ENCODE results near the gene SPATA13. TPM values are rescaled to one million over a fixed set of nuclear protein-coding genes. Genes with fewer than 3 reads are reported as not detected.

SPATA13 gene
- total RNA-seq, 6 experiments from 2014 or later, result 7.0 to 9.2 (median 8.4) TPM

DNA sequence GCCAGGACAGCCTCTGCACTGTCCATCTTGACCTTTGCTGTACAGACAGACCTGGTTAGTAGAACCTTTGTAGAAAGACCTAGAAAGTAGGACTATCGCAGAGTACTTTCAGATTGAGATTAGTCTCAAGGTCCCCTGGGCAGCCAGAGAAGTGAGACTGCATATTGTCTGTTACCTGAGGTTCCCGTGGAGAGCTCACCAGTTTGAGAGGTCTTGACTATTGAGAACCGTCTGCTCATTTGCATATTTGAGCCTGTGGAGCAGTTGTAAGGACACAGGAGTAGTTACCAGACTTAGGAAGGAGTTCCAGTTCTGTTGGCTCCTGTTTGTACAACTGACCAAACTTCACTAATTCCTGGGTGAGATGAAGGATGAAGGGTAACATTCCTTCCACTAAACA lies 66.2 kb downstream of the SPATA13 start:
- Mint-ChIP-seq H3K4me3 (no peak overlapping the region), H3K36me3 (ENCODE audit: low read depth) (no peaks in the 10 kb centered on the region), H3K9me3 (no peaks in the 10 kb centered on the region), H3K27me3 (ENCODE audit: insufficient read depth) (no peaks in the 10 kb centered on the region), H3K4me1 (ENCODE audit: low read depth) (peaks cover 5% of the 10 kb centered on the region; the same call in 1 of the 2 replicates), H3K27ac (no peak overlapping the region)
- no peak for DNase-seq
- TF ChIP-seq, protein P1, sequence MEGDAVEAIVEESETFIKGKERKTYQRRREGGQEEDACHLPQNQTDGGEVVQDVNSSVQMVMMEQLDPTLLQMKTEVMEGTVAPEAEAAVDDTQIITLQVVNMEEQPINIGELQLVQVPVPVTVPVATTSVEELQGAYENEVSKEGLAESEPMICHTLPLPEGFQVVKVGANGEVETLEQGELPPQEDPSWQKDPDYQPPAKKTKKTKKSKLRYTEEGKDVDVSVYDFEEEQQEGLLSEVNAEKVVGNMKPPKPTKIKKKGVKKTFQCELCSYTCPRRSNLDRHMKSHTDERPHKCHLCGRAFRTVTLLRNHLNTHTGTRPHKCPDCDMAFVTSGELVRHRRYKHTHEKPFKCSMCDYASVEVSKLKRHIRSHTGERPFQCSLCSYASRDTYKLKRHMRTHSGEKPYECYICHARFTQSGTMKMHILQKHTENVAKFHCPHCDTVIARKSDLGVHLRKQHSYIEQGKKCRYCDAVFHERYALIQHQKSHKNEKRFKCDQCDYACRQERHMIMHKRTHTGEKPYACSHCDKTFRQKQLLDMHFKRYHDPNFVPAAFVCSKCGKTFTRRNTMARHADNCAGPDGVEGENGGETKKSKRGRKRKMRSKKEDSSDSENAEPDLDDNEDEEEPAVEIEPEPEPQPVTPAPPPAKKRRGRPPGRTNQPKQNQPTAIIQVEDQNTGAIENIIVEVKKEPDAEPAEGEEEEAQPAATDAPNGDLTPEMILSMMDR (IDR thresholded peaks at IDR 0.05), result no peak

DNA sequence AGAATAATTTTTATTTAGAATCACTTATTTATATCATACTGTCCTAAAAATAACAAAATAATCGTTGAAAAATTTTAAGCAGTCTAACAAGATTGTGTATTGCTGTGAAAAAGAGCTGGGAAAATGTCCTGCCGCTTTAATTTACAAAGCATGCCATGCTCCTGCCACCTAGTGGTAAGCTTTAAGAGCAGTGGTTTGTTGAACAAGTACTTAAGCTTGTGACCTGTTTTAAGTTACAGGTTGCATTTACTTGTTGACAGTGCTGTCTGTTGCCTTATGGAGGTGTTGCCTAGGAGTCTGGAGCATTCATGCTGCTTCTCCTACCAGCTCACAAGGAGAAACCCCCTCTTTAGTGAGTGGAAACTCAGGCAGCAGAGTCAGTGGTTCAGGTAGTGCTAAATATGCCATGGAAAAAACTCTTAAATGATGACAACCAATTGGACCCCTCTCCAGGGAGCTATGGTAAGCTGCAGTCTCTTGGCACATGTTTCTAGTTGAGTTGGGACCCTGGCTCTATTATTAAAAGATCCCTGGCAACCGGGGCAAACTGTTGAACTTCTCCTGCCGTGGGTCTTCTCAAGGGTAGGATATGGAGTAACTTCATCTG lies 68.4 kb downstream of the SPATA13 start:
- no peak overlapping the region for H3K27ac Mint-ChIP-seq
- H3K36me3 Mint-ChIP-seq (ENCODE audit: low read depth), result no peaks in the 10 kb centered on the region
- DNase-seq, result peak; percentile 66

DNA sequence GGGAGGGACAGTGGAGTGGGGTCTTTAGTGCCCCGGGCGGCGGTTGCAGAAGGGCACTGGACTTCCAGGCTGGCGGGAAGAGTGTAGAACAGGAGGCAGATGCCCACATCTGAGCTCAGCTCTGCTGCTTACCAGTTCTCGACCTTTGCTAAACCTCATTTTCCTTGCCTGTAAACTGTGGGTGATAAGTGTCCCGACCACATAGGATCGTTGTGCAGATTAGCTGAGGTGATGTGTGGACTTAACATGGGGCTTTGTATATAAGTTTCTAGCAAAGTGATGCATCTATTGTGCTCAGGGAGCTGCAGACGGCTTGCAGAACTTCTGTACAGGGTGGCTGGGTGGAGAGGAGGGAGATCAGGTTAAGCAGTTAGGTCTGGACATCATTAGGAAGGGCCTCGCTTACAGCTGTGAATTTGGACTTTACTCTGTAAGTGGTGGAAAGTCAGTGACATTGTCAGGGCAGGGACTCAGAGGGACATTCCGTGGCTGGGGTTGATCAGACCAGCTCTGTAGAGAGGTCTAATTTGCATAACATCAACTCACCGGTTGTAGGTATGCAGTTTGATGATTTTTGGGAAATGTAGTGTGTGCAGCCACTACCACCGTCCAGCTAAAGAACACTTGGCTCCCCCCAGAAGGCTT lies 70.0 kb downstream of the SPATA13 start:
- H3K4me1 Mint-ChIP-seq (ENCODE audit: low read depth), result peaks cover 31% of the 10 kb centered on the region
- no peak overlapping the region for H3K27ac Mint-ChIP-seq
- no peak overlapping the region for H3K4me3 Mint-ChIP-seq
- H3K27me3 Mint-ChIP-seq (ENCODE audit: insufficient read depth), result peaks cover 4% of the 10 kb centered on the region; the same call in 1 of the 2 replicates
- DNase-seq, result no peak
- no peaks in the 10 kb centered on the region for H3K9me3 Mint-ChIP-seq
- H3K36me3 Mint-ChIP-seq (ENCODE audit: low read depth), result no peaks in the 10 kb centered on the region
- TF ChIP-seq, protein P1 (IDR thresholded peaks at IDR 0.05), result no peak

More for the DNA sequence above, 68.4 kb downstream of the SPATA13 start:
- H3K4me3 Mint-ChIP-seq, result no peak overlapping the region
- H3K27me3 Mint-ChIP-seq (ENCODE audit: insufficient read depth), result no peaks in the 10 kb centered on the region
- TF ChIP-seq, protein P1 (IDR thresholded peaks at IDR 0.05), result peak; percentile 95
- peaks cover 24% of the 10 kb centered on the region for H3K4me1 Mint-ChIP-seq (ENCODE audit: low read depth)
- no peaks in the 10 kb centered on the region for H3K9me3 Mint-ChIP-seq

DNA sequence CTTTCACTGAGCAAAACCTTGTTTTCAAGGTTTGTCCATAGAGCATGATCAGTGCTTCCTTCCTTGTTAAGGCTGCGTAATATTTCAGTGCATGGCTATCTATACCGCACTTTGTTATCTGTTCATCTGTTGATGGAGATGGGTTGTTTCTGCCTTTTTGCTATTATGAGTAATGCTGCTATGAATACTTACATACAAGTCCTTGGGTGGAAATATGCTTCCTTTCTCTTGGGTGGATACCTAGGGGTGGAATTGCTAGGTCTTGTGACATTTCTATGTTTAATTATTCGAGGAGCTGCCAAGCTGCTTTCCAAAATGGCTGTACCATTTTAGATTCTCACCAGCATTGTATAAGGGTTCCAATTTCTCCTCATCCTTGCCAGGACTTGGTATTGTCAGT lies 70.9 kb downstream of the SPATA13 start:
- Mint-ChIP-seq H3K27ac (no peak overlapping the region), H3K4me3 (no peak overlapping the region), H3K4me1 (ENCODE audit: low read depth) (peaks cover 31% of the 10 kb centered on the region), H3K9me3 (no peaks in the 10 kb centered on the region), H3K27me3 (ENCODE audit: insufficient read depth) (peaks cover 4% of the 10 kb centered on the region; the same call in 1 of the 2 replicates), H3K36me3 (ENCODE audit: low read depth) (no peaks in the 10 kb centered on the region)
- TF ChIP-seq, protein P1 (IDR thresholded peaks at IDR 0.05), result no peak
- no peak for DNase-seq

DNA sequence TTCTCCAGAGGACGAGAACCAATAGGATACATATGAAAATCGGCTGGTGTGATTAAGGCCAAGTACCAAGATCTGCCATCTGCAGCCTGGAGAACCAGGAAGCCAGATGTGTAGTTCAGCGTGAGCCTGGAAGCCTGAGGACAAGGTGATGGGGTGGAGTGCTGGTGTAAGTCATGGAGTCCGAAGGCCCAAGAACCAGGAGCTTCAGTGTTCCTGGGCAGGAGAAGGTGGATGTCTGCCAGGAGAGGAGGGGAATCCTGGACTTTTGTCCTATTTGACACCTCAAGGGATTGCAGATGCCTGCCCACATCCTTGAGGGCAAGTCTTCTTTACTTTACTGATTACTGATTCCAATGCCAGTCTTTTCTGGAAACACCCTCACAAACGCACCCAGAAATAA lies 71.5 kb downstream of the SPATA13 start:
- Mint-ChIP-seq H3K36me3 (ENCODE audit: low read depth) (no peaks in the 10 kb centered on the region), H3K4me3 (no peak overlapping the region)

More for the DNA sequence above, 71.5 kb downstream of the SPATA13 start:
- no peak for DNase-seq
- H3K9me3 Mint-ChIP-seq, result no peaks in the 10 kb centered on the region
- peaks cover 31% of the 10 kb centered on the region for H3K4me1 Mint-ChIP-seq (ENCODE audit: low read depth)
- peaks cover 4% of the 10 kb centered on the region; the same call in 1 of the 2 replicates for H3K27me3 Mint-ChIP-seq (ENCODE audit: insufficient read depth)
- no peak overlapping the region for H3K27ac Mint-ChIP-seq
- TF ChIP-seq, protein P1 (IDR thresholded peaks at IDR 0.05), result no peak
